Fibroblast of mammary gland (primary cell): ENCODE data around the gene DAAM2.

Experiments used
- DNase-seq: peaks from one replicate; pipeline ENCODE4 v3.0.0-alpha.2; 2010; ENCODE audit warnings: low read depth
- H3K4me3 ChIP-seq: 2 replicates; pipeline ENCODE4 v1.5.1; 2011; ENCODE audit warnings: low read depth, mild to moderate bottlenecking, low read length, moderate library complexity; ENCODE audit not compliant: control insufficient read depth
- TF ChIP-seq, protein P1 (sequence below): conservative IDR thresholded peaks from 2 replicates; pipeline ENCODE4 v1.5.1; 2011; ENCODE audit warnings: low read depth, low read length, inconsistent platforms; ENCODE audit not compliant: control insufficient read depth, insufficient read depth

DAAM2 gene

DNA sequence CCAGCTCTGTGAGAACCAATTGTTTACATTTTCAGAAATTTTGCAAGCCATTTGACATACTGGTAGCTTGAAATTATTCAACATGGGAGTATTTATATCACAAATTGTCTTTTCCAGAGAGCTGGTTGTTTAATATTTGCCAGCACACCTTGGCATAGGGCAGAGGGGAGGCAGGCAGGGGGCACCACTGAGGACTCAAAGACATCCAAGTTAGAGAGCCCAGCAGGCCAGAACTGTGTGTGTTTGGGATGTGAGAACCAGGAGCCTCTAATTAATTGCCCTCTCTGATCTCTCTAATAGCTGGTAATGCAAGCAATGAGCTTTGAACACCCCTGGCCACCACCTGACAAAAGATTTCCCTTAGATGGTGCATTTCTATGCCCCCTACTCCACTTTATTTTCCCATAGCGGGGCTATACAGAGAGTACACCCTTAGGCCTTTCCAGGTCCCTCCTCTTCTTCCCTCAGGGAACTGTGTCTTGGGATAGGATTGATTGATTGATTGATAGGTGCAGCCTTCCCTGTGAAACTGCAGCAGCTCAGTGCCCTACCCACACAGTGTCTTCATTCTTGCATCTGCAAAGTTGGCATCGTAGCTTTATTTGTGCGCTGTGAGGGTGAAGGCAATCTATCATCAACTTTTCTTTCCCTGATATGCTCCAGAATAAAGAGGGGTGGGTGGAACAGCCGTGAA, 112.9 kb downstream of the DAAM2 start:
- no peak for DNase-seq
- TF ChIP-seq, protein P1, sequence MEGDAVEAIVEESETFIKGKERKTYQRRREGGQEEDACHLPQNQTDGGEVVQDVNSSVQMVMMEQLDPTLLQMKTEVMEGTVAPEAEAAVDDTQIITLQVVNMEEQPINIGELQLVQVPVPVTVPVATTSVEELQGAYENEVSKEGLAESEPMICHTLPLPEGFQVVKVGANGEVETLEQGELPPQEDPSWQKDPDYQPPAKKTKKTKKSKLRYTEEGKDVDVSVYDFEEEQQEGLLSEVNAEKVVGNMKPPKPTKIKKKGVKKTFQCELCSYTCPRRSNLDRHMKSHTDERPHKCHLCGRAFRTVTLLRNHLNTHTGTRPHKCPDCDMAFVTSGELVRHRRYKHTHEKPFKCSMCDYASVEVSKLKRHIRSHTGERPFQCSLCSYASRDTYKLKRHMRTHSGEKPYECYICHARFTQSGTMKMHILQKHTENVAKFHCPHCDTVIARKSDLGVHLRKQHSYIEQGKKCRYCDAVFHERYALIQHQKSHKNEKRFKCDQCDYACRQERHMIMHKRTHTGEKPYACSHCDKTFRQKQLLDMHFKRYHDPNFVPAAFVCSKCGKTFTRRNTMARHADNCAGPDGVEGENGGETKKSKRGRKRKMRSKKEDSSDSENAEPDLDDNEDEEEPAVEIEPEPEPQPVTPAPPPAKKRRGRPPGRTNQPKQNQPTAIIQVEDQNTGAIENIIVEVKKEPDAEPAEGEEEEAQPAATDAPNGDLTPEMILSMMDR: no peak

DNA sequence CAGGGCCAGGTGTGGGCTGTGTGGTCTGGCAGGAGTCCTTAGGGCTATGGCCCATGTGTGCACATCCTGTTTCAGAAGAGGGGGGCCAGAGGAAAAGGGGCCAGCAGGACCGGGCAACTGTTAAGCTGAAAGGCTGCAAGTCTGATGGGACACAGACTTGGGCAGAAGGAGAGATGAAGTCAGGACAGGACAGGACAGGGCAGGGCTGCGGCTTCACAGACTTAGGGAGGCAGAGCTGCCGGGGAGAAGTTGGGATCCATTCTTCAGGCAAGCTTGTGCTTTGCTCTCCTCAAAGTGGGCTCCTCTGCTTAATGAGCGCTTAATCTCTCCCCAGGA, 113.4 kb downstream of the DAAM2 start:
- TF ChIP-seq, protein P1: no peak
- H3K4me3 ChIP-seq: no peak overlapping the region
- DNase-seq: no peak

More for the DNA sequence above, 112.9 kb downstream of the DAAM2 start:
- H3K4me3 ChIP-seq: no peak overlapping the region

DNA sequence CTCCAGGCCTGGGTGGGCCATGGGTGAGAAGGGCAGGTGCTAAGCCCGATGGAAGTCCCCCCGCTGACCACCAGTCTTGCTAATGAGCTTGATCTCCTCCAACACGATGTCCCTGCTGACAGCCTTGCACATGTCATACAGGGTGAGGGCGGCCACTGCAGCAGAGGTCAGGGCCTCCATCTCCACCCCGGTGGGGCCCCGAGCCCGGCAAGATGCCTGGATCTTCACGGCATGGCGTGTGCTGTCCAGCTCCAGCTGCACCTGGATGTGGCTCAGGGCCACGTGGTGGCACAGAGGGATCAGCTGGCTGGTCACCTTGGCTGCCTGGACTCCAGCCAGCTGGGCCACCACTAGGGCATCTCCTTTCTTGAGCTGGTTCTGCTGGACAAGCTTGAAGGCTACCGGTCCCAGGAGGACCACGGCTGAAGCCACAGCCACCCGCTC, 114.2 kb downstream of the DAAM2 start:
- no peak overlapping the region for H3K4me3 ChIP-seq
- TF ChIP-seq, protein P1: no peak

DNA sequence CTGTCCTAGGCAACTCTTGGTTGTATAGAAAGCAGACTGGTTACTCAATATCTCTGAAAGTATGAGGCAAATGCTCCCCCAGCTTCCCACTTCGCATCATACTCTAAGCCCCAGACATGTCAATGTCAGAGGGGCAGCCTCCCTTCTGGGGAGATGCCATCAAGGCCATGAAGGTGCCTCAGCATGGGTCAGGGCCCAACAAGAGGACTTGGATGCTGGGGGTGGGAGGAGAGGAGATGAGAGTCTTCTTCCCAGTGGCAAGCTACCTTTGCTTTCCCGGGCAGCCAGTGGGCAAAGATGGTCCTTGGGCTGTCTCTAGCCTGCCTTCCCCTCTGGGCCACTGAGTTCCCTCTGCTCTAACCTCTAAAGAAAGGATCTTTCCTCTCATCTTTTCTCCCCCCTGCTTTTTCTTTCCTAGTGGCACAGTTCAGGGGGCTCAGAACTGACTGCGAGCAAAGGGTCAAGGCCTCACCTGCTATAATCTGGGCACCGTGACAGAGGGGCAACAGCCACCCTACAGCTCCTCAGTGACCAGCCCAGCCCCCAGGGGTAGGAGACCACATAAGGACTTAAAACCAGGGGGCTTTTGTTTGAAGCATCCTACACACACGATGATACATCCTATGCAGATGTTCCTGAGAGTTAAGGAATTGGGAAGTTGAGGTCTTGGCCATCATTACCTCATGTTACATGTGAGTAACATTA, 115.8 kb downstream of the DAAM2 start:
- TF ChIP-seq, protein P1: no peak
- DNase-seq: no peak
- no peak overlapping the region for H3K4me3 ChIP-seq

More for the DNA sequence above, 114.2 kb downstream of the DAAM2 start:
- no peak for DNase-seq

DNA sequence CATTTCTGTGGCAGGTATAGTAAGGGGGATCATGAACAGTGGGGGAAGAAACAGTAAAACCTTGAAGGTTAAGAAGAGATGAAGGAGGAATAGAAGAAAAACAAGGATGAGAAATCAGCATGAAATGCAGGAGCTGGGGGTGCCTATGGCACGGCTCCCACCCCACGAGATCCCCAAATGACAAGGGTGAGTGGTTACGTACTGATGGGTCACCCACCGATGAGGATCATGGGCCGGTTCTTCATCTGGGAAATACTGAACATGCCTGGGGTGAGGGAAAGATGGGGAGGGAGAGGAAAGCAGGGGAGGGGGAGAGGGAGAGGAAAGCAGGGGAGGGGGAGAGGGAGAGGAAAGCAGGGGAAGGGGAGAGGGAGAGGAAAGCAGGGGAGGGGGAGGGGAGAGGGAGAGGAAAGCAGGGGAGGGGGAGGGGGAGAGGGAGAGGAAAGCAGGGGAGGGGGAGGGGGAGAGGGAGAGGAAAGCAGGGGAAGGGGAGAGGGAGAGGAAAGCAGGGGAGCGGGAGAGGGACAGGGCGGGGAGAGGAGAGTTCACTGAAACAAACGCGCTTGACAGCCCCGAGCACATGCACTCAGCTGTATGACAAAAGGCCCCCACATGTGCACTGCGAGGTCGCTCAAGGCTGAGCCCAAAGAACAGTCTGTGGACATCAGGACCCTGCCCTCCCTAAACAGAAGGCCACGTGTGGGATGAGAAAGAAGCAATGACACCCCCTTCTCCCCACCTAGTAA, 116.8 kb downstream of the DAAM2 start:
- no peak for DNase-seq
- TF ChIP-seq, protein P1: no peak
- no peak overlapping the region for H3K4me3 ChIP-seq

DNA sequence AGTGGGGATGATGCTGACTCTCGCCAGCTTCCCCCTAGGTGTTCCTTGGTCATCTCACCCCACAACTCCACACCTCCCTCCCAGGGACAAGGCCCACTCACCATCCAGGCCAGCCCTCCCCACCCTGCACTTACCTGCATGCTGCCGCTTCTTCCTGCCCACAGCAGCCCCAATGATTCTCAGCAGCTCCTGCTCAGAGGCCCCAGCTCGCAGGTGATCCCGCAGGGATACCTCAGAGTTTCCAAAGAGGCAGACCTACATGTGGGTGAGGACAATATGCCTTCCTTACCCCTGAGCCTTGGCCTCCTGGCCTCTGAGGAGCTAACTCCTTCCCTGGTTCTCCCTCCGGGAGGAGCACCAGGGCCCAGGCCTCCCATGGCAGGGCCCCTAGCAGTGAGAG, 117.5 kb downstream of the DAAM2 start:
- DNase-seq: no peak
- TF ChIP-seq, protein P1: no peak
- H3K4me3 ChIP-seq: no peak overlapping the region
